ENCODE results near the gene IER3. TPM values are rescaled to one million over a fixed set of nuclear protein-coding genes. Genes with fewer than 3 reads are reported as not detected.

Gene IER3
- total and polyA plus RNA-seq, 2 of the 13 experiments (the other 11 are each of a cell fraction or from before 2014, with no cell fraction given): 51.1 to 131 TPM

DNA sequence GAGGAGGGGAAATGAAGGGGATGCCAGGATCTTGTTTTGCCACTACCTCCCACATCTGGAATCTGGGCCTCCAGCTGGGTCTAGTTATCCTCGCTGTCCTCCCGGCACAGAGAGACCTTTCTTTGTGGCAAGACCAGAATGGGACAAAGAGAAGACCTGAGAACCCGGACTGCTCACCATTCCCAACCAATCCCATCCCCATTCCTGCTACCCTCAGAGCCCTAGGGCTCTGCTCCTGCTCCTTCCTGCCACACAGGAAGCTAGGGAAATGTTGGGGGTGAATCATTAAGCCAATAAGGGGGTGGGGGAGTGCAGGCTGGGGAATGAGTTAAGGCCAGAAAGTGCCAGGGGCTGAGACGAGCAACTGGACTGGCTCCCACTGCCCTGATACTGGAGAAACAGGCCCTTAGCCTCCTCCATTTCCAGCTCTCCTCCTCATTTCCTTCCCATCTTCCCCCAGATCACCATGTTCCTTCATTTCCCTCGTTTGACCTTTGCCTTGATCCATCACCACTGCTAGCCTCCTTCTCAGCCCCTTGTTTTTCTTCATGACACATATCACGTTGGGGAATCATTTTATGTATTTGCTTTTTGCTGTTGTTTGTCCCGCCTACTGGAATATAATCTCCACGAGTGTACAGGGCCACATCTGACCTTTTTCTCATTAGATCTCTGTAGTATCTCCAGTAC, 4.6 kb upstream of the IER3 start (continued):
- peak; percentile 34; the same call in 1 of the 2 replicates for TF ChIP-seq ZMYM2 (CRISPR knock-in tag; IDR thresholded peaks at IDR 0.05)
- TF ChIP-seq KAT8 (CRISPR knock-in tag; IDR thresholded peaks at IDR 0.05): peak; percentile 13; the same call in 1 of the 2 replicates
- TF ChIP-seq ADNP (CRISPR knock-in tag; IDR thresholded peaks at IDR 0.05): no peak
- no peak for TF ChIP-seq ZNF784 (CRISPR knock-in tag; IDR thresholded peaks at IDR 0.05; ENCODE audit: borderline replicate concordance)
- TF ChIP-seq, protein P1, sequence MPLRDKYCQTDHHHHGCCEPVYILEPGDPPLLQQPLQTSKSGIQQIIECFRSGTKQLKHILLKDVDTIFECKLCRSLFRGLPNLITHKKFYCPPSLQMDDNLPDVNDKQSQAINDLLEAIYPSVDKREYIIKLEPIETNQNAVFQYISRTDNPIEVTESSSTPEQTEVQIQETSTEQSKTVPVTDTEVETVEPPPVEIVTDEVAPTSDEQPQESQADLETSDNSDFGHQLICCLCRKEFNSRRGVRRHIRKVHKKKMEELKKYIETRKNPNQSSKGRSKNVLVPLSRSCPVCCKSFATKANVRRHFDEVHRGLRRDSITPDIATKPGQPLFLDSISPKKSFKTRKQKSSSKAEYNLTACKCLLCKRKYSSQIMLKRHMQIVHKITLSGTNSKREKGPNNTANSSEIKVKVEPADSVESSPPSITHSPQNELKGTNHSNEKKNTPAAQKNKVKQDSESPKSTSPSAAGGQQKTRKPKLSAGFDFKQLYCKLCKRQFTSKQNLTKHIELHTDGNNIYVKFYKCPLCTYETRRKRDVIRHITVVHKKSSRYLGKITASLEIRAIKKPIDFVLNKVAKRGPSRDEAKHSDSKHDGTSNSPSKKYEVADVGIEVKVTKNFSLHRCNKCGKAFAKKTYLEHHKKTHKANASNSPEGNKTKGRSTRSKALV (CRISPR knock-in tag; IDR thresholded peaks at IDR 0.05): peak; percentile 6; the same call in 1 of the 2 replicates
- TF ChIP-seq HMG20B (CRISPR knock-in tag; conservative IDR thresholded peaks at IDR 0.05): 0 out of 2 replicates have a peak, but pooled peaks have one; percentile 28
- 0 out of 2 replicates have a peak, but pooled peaks have one; percentile 83 for TF ChIP-seq MIXL1 (CRISPR knock-in tag; IDR thresholded peaks at IDR 0.05)
- no peak for TF ChIP-seq ZFP1 (CRISPR knock-in tag; IDR thresholded peaks at IDR 0.05)
- TF ChIP-seq, protein P2, sequence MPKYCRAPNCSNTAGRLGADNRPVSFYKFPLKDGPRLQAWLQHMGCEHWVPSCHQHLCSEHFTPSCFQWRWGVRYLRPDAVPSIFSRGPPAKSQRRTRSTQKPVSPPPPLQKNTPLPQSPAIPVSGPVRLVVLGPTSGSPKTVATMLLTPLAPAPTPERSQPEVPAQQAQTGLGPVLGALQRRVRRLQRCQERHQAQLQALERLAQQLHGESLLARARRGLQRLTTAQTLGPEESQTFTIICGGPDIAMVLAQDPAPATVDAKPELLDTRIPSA (CRISPR knock-in tag; IDR thresholded peaks at IDR 0.05; ENCODE audit: borderline replicate concordance): no peak
- TF ChIP-seq POLR2G (IDR thresholded peaks at IDR 0.05; ENCODE audit: low read depth, low read length): peak; percentile 76
- TF ChIP-seq RBFOX2 (IDR thresholded peaks at IDR 0.05; ENCODE audit: low read depth, low read length): peak; percentile 81
- TF ChIP-seq NR2F6 (IDR thresholded peaks at IDR 0.05): 0 out of 2 replicates have a peak, but pooled peaks have one; percentile 8
- 0 out of 2 replicates have a peak, but pooled peaks have one; percentile 31 for TF ChIP-seq NR2F6 (CRISPR knock-in tag; IDR thresholded peaks at IDR 0.05)
- TF ChIP-seq HOXA3 (CRISPR knock-in tag; IDR thresholded peaks at IDR 0.05): 0 out of 2 replicates have a peak, but pooled peaks have one; percentile 5
- 0 out of 2 replicates have a peak, but pooled peaks have one; percentile 21 for TF ChIP-seq ZNF276 (CRISPR knock-in tag; IDR thresholded peaks at IDR 0.05; ENCODE audit: low read depth)
- TF ChIP-seq PTBP1 (IDR thresholded peaks at IDR 0.05; ENCODE audit: low read depth, low read length, poor library complexity, severe bottlenecking): no peak
- 0 out of 2 replicates have a peak, but pooled peaks have one; percentile 18 for TF ChIP-seq KDM5B (CRISPR knock-in tag; IDR thresholded peaks at IDR 0.05; ENCODE audit: borderline replicate concordance)
- TF ChIP-seq FOSL2 (CRISPR knock-in tag; IDR thresholded peaks at IDR 0.05): peak; percentile 88
- TF ChIP-seq, protein P3, sequence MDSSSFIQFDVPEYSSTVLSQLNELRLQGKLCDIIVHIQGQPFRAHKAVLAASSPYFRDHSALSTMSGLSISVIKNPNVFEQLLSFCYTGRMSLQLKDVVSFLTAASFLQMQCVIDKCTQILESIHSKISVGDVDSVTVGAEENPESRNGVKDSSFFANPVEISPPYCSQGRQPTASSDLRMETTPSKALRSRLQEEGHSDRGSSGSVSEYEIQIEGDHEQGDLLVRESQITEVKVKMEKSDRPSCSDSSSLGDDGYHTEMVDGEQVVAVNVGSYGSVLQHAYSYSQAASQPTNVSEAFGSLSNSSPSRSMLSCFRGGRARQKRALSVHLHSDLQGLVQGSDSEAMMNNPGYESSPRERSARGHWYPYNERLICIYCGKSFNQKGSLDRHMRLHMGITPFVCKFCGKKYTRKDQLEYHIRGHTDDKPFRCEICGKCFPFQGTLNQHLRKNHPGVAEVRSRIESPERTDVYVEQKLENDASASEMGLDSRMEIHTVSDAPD (CRISPR knock-in tag; IDR thresholded peaks at IDR 0.05): no peak
- TF ChIP-seq, protein P4, sequence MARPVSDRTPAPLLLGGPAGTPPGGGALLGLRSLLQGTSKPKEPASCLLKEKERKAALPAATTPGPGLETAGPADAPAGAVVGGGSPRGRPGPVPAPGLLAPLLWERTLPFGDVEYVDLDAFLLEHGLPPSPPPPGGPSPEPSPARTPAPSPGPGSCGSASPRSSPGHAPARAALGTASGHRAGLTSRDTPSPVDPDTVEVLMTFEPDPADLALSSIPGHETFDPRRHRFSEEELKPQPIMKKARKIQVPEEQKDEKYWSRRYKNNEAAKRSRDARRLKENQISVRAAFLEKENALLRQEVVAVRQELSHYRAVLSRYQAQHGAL (CRISPR knock-in tag; IDR thresholded peaks at IDR 0.05; ENCODE audit: not compliant biosample characterization): peak; percentile 47
- 0 out of 2 replicates have a peak, but pooled peaks have one; percentile 44 for TF ChIP-seq ZNF160 (CRISPR knock-in tag; IDR thresholded peaks at IDR 0.05)
- peak in 1 of 2 experiments; percentile 77; a peak in 2 of 4 replicates for TF ChIP-seq EP300 (IDR thresholded peaks at IDR 0.05; ENCODE audit: low read depth in 2 of 2, low read length in 2 of 2)
- TF ChIP-seq EP300 (CRISPR knock-in tag; IDR thresholded peaks at IDR 0.05; ENCODE audit: borderline replicate concordance): peak; percentile 60; the same call in 1 of the 2 replicates
